H4 (cell line): ENCODE results near the gene ANKRD22. TPM values are rescaled to one million over a fixed set of nuclear protein-coding genes. Genes with fewer than 3 reads are reported as not detected.
A peak's percentile ranks its signal among the peaks of the same experiment; 100 is the strongest.

Experiments used
- DNase-seq: peaks from one replicate; pipeline ENCODE4 v3.0.0-alpha.2; 2015; ENCODE audit warnings: low spot score
- total RNA-seq: library from RNA; depleted of rRNA; stranded (reverse); fragments of >200 nt; shearing (Covaris generic); gene quantifications from 2 replicates; pipeline ENCODE4 v1.2.3, GENCODE V29; 2014; rRNA removed

Gene ANKRD22
- total RNA-seq, 1 experiment from 2014 or later, result not detected

DNA sequence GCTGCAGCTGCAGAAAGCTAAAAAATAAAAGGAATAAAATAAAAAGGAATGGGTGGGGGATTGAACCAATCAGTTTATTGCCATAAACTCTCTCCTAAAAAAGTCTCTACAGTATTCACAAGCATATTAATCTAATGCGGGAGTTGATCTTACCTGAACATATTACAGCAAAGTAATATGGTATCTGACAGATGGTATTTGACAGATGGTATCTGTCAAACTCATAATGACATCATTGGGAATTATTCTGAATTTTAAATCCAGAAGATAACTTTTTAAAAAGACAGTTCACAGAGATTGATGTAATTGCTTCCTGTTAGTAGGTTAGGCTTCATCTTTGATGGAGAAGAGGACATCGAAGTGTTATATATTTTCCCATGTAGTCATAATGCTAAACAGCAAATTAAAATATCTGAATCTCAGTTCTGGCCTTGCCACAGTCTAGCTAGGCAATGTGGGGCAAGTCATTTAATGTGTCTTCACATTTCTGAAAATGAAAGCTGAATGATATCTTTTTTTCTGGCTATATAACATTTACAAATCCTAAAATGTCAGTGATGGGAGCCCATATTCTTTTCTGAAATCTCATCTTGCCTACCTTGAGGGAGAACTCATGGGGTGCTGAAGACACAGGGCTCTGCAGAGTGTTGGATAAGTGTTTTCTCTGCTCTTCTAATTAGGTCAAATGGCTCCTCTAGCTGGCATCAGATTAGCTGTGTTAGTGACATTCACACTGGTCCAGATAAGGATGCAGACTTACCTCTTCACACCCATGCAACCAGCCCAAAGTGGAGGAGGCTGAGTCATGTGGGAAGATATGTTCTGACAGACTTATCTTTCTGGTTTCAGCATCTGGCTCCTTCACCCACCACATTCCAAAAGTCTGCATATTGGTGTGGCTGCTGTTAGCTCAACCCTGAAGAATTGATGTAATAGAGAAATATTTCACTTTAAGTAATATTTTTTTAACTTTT lies 51.2 kb downstream of the ANKRD22 start:
- DNase-seq, result no peak

DNA sequence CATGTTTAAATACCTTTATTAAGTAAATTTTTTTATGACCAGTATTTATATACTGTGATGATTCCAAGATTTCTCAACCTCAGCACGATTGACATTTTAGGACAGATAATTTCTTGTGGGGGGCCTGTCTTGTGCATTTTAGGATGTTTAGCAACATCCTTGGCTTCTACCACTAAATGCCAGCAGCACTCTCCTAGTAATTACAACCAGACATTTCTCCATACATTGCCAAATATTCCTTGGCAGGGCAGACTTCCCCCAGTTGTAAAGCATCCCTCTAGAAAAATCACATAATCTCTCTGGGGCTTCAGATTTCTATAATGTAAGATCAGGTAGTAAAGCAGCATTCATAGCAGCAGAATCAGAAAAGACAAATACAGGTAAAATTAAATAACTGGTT lies 56.9 kb downstream of the ANKRD22 start:
- no peak for DNase-seq

DNA sequence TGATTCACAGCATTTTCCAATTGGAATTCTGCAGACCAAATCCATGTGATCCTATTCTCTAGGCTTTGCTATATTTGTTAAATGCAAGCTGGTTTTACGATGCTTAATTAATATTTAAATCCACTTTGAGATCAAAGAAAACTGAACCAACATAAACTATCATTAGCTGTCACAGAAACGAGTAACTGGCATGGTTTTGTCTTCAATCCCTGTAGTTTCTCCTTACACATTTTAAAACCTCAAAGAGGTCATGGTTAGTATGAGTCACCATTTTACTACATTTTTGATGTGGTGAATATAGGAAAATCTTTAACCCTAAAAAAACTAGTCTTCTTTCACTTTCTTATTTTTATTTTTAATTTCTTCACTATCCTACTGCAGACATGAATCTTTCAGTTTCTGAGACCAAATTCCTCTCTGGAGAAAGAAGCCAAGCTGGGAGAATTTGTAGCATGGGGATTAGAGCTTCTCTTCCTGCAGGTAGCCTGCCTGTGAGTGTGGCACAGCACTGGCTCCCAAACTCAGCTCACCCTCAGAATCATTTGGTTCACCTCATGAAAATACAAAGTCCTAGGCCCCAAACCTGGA lies 57.8 kb downstream of the ANKRD22 start:
- peak; percentile 67 for DNase-seq

DNA sequence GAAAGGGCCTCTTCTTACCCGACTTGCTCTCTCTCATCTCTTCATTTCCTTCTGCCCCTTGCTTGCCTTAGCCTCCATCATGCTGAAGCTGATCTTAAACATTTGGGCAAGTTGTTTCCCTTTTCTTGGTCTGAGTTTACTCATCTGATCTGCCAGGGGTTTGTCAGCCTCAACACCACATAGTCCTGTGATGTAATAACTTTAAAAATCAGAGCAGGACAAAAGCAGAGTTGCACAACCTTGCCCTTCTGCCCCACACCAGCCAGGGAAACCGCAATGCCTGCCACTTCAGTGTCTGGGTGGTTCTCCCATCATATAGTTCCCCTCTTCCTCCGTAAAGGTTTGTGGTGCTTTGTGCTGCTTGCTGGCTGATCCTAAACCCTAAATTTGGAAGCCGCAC lies 59.0 kb downstream of the ANKRD22 start:
- peak; percentile 68 for DNase-seq

DNA sequence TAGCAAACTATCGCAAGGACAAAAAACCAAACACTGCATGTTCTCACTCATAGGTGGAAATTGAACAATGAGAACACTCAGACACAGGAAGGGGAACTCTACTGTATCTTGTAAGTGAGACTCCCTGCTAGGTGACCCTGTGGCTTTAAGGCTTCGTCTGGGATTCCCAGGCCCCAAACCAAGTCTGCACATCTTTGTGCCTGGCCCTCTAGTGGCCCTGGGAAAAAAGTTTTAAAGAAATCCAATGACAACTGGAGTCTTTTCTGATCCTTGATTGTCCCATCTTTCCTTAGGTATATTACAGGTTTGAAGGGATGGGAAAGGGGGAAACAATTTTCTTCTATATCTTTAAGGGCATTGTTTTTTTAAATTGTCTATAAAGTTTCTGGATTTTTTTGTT lies 59.7 kb downstream of the ANKRD22 start:
- DNase-seq, result peak; percentile 19

DNA sequence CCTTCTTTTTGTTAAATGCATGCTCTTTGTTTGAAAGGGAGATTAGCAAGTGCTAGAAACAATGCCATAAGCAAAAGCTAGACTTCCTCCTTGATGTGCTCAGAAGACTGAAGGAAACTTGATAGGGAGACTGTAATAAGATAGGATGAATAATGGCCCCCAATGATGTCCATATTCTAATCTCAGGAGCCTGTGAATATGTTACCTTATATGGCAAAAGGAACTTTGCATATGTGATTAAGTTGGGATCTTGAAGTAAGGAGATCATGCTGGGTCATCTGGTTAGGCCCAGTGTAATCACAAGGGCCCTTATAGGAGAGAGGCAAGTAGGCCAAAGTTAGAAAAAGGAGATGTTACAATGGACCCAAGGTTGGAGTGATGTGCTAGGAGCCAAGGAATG lies 62.7 kb downstream of the ANKRD22 start:
- no peak for DNase-seq

DNA sequence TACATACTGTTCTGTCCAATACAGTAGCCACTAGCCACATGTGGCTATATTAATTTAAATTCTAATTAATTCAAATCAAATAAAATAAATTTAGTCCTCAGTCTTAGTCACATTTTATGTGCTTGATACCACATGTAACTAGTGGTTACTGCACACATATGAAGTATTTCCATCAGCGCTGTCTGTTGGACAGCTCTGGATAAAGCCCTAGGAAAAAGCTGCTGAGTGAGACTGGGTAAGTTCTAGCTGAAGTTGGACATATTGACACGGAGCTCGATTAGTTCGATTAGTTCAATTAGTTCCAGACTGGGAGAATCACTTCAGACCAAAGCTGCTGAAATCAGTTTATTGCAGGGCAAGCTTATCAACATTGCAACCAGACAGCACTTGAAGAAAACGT lies 64.2 kb downstream of the ANKRD22 start:
- DNase-seq, result no peak

DNA sequence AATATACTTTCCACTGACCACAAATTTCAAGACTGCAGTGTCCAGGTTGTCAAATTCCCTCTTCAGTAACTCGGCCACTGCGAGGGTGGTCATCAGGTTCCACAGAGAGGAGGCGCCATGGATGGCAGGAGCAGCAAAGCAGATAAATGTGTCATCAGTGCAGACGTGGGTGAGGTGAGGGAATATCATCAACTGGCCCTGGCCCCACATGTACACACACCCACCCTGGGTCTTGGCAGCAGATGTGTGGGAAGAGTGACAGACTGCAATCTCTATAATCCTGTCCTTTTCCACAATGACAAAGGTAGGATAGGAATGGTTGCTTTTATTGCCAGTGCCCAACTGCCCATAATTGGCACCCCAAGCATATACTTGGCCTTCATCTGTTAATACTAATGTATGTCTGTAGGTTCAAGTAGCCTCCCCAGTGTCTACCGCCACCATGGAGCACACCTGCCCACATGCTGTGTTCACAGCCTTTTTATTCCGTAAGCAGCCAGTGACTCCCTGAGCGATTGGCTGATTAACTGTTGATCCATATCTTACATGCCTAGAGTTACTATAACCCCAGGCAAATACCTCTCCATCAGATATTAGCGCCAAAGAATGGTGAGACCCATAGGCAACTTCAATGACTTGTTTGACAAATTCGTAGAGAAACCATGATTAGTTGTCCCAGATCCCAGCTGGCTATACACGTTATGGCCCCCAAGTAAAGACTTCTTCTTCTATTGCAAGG lies 65.4 kb downstream of the ANKRD22 start:
- no peak for DNase-seq

DNA sequence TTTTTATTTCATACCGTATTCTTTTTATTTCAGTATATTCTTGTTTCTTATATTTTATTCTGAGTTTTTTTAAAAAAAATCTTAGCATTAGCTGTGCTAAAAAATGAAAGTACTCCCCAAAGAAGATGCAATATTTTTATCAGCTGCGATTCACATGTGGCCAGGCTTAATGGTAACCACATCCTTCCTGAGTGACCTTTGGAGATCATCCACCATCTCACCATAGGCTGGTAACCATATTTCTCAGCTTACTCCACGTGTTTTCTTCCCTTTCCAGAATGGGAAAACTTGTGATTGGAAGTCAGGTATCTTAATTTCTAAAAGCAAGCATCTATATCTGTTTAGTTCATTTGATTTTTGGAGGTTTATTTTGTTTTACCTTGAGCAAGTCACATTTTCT lies 67.9 kb downstream of the ANKRD22 start:
- DNase-seq, result peak; percentile 11

DNA sequence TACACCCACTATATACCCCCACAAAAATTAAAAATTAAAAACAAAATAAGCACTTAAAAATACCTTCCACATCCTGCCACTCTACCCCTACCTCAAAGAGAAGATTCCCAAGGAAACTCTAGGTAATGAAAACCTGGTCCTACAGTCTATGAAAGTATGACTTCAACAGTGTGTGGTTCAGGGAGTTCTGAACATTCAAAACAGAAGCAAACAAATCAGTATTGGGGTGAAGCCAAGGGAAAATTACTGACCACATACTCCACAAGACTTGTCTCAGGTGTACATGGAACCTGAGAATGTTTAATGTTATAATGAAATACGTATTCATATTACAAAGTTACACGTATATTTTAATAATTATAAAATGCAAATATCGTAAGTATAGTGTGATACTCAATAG lies 69.4 kb downstream of the ANKRD22 start:
- no peak for DNase-seq

DNA sequence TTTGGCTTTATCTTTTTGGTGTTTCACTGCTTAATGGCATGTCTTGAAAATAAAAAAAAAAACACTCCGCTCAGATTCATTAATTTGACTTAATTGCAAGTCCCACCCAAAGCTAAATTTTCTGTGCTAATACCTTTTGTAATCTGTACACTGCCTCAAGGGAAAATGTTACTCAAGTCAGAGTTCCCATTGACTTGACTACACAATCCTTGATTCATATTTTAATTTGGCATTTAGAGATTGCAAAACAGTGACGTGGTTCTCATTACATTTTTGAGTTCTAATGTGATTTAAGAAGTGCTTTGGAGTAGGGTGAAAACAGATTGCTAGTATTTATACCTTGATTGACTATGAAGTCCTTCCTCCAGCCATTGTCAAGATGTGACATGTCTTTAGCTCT lies 70.4 kb downstream of the ANKRD22 start:
- no peak for DNase-seq

Other genes starting within 250 kb of the ANKRD22 start
- not detected in 2 replicates for gene LIPF, start 187.4 kb downstream of the ANKRD22 start, total RNA-seq
- not detected in 2 replicates for gene LIPK, start 145.6 kb downstream of the ANKRD22 start, total RNA-seq
- gene LIPN, start 91.8 kb downstream of the ANKRD22 start, total RNA-seq, result not detected in 2 replicates
- not detected in 2 replicates for gene LIPM, start 49.1 kb downstream of the ANKRD22 start, total RNA-seq
- gene STAMBPL1, start 28.4 kb upstream of the ANKRD22 start, total RNA-seq, result 9.0 and 15.0 TPM in 2 replicates
- gene ACTA2, start 100.9 kb upstream of the ANKRD22 start, total RNA-seq, result 14.9 and 29.1 TPM in 2 replicates
- 30.3 and 30.6 TPM in 2 replicates for gene FAS, start 139.0 kb upstream of the ANKRD22 start, total RNA-seq